Natural killer cell treated with Interleukin-12 subunit alpha and Interleukin-12 subunit beta and Interleukin-15 and Interleukin-18, amount 100 ng/mL, for 72 hours (primary cell): ENCODE measurements around the gene S100G. TPM values are rescaled to one million over a fixed set of nuclear protein-coding genes. Genes with fewer than 3 reads are reported as not detected.
"Not testable (repeated sequence)": the region's sequence is repeated elsewhere in the genome, so short reads cannot be mapped to it uniquely, and the experiment has no call there.

Experiments used
- ATAC-seq, 2 donors: fragments of 150-1000 bp; cut with Tn5 transposase in 1 of 2; sonication (Bioruptor Pico), chemical (Tn5 transposase) in 1 of 2; 2 replicates each; pipeline ENCODE4 v1.10.0; 2021
- DNase-seq: peaks from one replicate; pipeline ENCODE4 v3.0.0; 2022; ENCODE audit warnings: low spot score
- H3K27ac Mint-ChIP-seq, 2 donors: 1 replicate in 1 of 2; 2 replicates in 1 of 2; pipeline ENCODE4 v1.8.0; 2022; ENCODE audit warnings: mixed read lengths in 2 of 2, mild to moderate bottlenecking in 1 of 2, moderate library complexity in 1 of 2
- H3K27me3 Mint-ChIP-seq, 2 donors: 1 replicate in 1 of 2; 2 replicates in 1 of 2; pipeline ENCODE4 v1.8.0; 2022; ENCODE audit warnings: mixed read lengths in 2 of 2
- H3K36me3 Mint-ChIP-seq: one replicate; pipeline ENCODE4 v1.8.0; 2022; ENCODE audit warnings: mixed read lengths
- H3K4me1 Mint-ChIP-seq, 2 donors: 1 replicate in 1 of 2; 2 replicates in 1 of 2; pipeline ENCODE4 v1.8.0; 2022; ENCODE audit warnings: low read depth in 2 of 2, mixed read lengths in 2 of 2, mild to moderate bottlenecking in 1 of 2
- H3K4me3 Mint-ChIP-seq: one replicate; pipeline ENCODE4 v1.8.0; 2022; ENCODE audit warnings: mixed read lengths
- H3K9me3 Mint-ChIP-seq: 2 replicates; pipeline ENCODE4 v1.8.0; 2022; ENCODE audit warnings: mixed read lengths
- total RNA-seq, 2 donors: library from RNA; stranded (reverse); gene quantifications; one replicate each; pipeline ENCODE4 v1.2.3, GENCODE V29; 2022

S100G gene, protein sequence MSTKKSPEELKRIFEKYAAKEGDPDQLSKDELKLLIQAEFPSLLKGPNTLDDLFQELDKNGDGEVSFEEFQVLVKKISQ
- total RNA-seq = not detected

DNA sequence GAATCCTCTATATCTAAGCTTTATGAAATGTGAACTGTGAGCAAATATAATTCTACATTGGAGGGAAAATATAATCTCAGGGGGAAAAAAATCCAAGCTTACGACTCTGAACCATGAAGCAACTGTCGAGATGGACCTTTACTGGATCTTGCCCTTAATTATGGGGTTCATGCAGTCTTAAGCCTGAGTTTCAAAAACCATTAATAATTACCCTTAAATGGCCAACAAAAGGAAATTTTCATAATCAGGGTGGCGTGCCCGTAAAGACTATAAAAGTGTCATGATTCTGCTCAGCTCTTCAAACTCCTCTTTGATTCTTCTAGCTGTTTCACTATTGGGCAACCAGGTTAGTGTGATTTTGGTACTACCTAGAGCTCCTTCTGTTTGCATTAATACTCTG, at the start of gene S100G:
TSS of gene S100G (plus strand) at position 301 of the 400 bp plus-strand sequence. CDS start 849 bp downstream, outside the sequence.
- no peak for DNase-seq
- ATAC-seq = no peak
- H3K36me3 Mint-ChIP-seq = no peaks in the 10 kb centered on the region
- H3K27me3 Mint-ChIP-seq = no peaks in the 10 kb centered on the region
- H3K27ac Mint-ChIP-seq = no peak within 1 kb of the TSS
- H3K9me3 Mint-ChIP-seq = no peaks in the 10 kb centered on the region
- H3K4me3 Mint-ChIP-seq = no peak within 1 kb of the TSS
- no peaks in the 10 kb centered on the region for H3K4me1 Mint-ChIP-seq

DNA sequence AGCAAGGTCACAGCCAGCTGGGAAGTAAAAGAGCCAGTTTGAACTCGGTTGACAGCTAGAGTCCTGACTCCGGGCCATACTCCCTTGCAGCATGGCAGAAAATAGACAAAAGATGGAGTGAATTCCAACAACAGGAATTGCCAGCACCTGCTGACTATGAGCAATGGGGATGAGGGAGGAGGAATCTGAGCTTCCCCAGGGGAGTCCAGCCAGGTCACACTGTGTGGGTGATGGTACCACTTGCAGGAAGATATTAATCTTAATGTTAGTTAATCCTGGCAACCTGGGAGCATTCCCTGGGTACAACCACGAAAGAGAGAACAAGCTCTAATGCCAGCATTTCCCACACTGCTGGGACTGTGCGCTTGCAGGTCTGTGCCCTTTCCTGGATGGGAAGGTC, 48.1 kb upstream of the S100G start:
- no peaks in the 10 kb centered on the region for H3K4me1 Mint-ChIP-seq
- DNase-seq (no peak), ATAC-seq (no peak)
- no peak overlapping the region for H3K27ac Mint-ChIP-seq
- H3K9me3 Mint-ChIP-seq = no peaks in the 10 kb centered on the region
- peaks cover 5% of the 10 kb centered on the region for H3K36me3 Mint-ChIP-seq
- H3K4me3 Mint-ChIP-seq = no peak overlapping the region
- H3K27me3 Mint-ChIP-seq = no peaks in the 10 kb centered on the region

DNA sequence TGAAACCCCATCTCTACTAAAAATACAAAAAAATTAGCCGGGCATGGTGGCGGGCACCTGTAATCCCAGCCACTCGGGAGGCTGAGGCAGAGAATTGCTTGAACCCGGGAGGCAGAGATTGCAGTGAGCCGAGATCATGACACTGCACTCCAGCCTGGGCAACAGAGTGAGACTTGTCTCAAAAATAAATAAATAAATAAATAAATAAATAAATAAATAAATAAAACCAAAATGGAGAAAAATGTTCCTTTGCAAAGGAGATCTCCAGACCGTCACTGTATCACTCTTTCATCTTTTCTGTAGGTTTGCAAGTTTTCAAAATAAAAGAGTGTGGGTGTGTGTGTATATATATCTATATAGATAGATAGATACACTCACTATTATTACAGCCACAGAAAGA, 46.7 kb upstream of the S100G start:
- not testable (repeated sequence) for H3K4me1 Mint-ChIP-seq, H3K4me3 Mint-ChIP-seq, H3K36me3 Mint-ChIP-seq, DNase-seq, ATAC-seq, H3K27me3 Mint-ChIP-seq, H3K27ac Mint-ChIP-seq, H3K9me3 Mint-ChIP-seq

DNA sequence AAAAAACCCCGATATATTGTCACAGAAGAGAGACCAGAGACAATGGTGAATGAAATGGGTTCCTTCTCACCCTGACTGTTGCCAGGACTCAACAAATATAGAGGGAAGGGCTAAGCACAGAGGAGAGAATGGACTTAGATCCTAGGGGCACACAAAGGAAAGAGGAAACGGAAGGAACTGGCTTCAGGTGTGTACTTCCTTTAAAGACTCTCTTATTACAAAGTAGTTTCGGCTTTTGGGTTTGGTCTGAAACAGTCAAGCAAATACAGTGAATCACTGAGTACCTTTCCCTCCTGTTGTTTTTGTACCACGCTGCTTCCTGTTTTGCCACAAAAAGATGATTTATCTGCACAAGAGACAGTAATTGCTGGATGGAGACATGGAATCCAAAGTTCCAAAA, 46.1 kb upstream of the S100G start:
- H3K9me3 Mint-ChIP-seq = no peaks in the 10 kb centered on the region
- DNase-seq (no peak), ATAC-seq (no peak)
- no peaks in the 10 kb centered on the region for H3K27me3 Mint-ChIP-seq
- no peak overlapping the region for H3K27ac Mint-ChIP-seq
- H3K4me3 Mint-ChIP-seq = no peak overlapping the region
- no peaks in the 10 kb centered on the region for H3K4me1 Mint-ChIP-seq
- no peaks in the 10 kb centered on the region for H3K36me3 Mint-ChIP-seq

DNA sequence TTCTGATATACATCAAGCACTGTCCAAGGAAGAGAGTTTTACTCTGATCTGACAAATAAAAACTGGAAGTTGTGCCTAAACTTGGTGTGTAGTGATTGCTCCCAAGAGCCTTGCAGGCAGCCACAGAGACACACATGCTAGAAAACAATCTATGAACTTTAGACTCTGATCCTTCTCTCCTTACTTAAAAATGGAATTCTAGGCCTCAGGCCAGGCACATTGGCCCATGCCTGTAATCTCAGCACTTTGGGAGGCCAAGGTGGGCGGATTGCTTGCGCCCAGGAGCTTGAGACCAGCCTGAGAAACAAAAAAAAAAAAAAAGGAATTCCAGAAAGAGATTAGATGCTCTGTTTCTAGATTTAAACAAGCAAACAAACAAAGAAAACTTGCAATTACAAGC, 45.6 kb upstream of the S100G start:
- Mint-ChIP-seq H3K4me1 (no peaks in the 10 kb centered on the region), H3K9me3 (no peaks in the 10 kb centered on the region), H3K27me3 (no peaks in the 10 kb centered on the region), H3K36me3 (no peaks in the 10 kb centered on the region), H3K4me3 (no peak overlapping the region), H3K27ac (no peak overlapping the region)
- DNase-seq (no peak), ATAC-seq (no peak)

DNA sequence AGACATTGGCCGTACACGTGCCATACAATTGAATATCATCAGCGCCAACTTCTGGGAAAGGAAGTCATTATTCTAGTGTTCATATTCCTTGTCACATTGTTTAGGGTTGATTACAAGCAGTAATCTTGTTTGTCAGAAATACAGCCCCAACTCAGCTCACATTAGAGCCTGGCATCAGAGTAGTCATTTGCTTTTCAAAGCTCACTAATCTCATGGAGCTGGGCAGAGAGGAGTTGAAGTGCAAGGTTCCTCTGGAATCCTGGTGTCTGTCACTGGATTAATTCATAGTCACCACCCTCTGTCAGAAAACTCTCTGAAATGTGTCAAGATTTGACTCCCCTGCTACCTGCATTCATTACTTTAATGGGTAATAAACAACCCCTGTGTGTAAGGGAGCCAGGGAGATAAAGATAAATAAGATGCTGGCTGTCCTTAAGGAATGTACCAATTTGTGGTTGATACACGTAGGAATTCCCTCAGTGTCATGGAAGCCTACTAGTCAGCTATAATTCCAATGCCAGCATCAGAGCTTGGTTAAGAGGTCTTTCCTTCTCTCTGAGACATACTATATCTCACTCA, 43.7 kb upstream of the S100G start:
- Mint-ChIP-seq H3K36me3 (no peaks in the 10 kb centered on the region), H3K4me3 (no peak overlapping the region), H3K27me3 (no peaks in the 10 kb centered on the region), H3K27ac (no peak overlapping the region), H3K4me1 (no peaks in the 10 kb centered on the region), H3K9me3 (peaks cover 2% of the 10 kb centered on the region)
- DNase-seq (no peak), ATAC-seq (no peak)

DNA sequence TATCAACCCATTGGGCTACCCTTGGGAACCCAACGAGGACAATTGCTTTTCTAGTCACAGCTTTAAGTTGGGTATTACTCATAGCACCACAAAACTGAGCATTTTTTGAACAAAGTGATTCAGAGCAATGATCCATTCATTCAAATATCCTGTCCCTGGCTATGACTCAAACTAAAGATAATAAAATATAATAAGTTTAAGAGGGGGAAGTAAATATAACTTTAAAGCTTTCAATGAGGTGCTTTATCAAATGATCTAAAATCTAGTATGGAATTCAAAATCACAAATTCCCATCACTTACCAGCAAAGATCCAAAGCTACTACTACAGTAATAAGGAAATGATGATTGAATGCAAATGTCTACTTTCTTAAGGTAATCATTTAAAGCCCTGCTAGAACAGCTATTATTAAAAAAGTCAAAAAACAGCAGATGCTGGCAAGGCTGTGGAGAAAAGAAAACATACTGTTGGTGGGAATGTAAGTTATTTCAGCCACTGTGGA, 39.8 kb upstream of the S100G start:
- Mint-ChIP-seq H3K27me3 (peaks cover 0 to 3% of the 10 kb centered on the region in 2 donors), H3K36me3 (peaks cover 5% of the 10 kb centered on the region), H3K27ac (no peak overlapping the region), H3K4me3 (no peak overlapping the region), H3K9me3 (peaks cover 2% of the 10 kb centered on the region), H3K4me1 (no peaks in the 10 kb centered on the region)
- ATAC-seq = no peak
- no peak for DNase-seq

DNA sequence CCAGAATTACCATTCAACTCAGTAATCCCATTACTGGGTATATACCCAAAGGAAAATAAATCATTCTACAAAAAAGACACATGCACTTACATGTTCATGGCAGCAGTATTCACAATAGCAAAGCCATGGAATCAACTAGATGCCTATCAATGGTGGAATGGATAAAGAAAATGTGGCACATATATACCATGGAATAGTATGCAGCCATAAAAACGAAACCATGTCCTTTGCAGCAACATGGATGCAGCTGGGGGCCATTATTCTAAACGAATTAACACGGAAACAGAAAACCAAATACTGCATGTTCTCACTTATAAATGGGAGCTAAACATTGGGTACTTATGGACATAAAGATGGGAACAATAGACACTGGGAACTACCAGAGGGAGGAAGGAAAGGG, 39.3 kb upstream of the S100G start:
- H3K27me3 Mint-ChIP-seq, H3K36me3 Mint-ChIP-seq, ATAC-seq, H3K4me1 Mint-ChIP-seq, H3K27ac Mint-ChIP-seq, H3K4me3 Mint-ChIP-seq, DNase-seq, H3K9me3 Mint-ChIP-seq: not testable (repeated sequence)

DNA sequence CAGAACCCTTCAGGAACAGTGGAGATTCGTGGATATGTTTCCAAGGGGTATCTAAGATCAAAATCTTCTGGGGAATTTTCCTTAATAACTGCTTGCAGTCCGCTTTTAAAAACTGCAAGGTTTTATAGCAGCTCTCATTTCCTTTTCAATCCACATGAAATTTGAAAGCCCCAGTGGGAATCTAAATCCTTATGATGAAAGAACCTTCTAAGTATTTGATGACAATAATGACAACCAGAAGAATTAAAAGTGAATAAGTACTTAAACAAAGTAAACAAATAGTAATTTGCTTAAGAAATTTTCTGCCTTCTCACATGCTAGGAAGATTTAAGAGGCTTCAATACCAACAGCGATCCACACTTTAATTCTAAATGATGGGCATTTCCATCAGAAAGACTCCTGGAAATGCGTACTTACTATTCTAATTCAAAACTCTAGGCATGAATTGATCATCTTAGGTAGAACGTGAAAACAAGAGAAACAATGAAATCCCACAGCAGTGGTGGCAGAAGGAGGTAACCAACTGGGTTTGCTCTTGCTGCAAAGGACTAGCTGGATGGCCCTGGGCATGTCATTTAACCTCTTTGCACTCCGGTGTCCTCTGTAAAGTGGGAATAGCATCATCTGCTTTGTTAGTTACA, 37.6 kb upstream of the S100G start:
- Mint-ChIP-seq H3K4me3 (no peak overlapping the region), H3K27ac (no peak overlapping the region), H3K27me3 (peaks cover 0 to 3% of the 10 kb centered on the region in 2 donors), H3K4me1 (no peaks in the 10 kb centered on the region), H3K36me3 (peaks cover 5% of the 10 kb centered on the region), H3K9me3 (peaks cover 2% of the 10 kb centered on the region)
- DNase-seq (no peak), ATAC-seq (no peak)

DNA sequence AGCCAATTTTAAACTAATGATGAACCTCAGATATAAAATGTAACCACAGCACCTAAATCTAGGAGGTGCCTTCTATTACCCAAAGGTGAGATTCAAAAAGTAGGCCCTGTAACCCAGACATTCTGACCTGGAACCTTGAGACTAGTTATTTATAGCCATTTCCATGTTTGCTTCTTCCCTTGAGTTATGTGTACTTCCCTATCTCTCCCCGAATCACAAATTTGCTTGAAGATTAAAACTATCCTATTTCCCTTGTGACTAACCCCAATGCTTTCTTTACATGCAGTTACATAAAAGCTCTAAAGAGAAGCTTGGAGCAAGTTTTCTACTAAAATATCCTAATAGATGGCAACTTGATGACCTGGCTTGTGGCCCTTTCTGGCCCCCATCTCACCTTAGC, 32.6 kb upstream of the S100G start:
- Mint-ChIP-seq H3K27ac (no peak overlapping the region), H3K36me3 (peaks cover 10% of the 10 kb centered on the region), H3K27me3 (peaks cover 0 to 3% of the 10 kb centered on the region in 2 donors), H3K4me3 (no peak overlapping the region), H3K4me1 (no peaks in the 10 kb centered on the region), H3K9me3 (no peaks in the 10 kb centered on the region)
- DNase-seq = no peak
- ATAC-seq = no peak

DNA sequence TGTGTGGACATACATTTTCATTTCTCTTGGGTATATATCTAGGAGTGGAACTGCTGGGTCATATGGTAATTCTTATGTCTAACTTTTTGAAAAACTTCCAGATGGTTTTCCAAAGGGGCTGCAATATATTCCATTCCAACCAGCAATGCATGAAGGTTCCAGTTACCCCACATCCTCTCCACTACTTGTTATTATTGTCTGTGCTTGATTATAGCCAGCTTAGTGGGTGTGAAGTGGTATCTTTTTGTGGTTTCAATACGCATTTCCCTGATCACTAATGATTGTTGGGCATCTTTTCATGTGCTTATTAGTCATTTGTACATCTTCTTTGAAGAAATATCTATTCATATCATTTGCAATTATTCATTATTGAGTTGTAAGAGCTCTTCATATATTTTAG, 31.5 kb upstream of the S100G start:
- H3K27ac Mint-ChIP-seq = no peak overlapping the region
- no peaks in the 10 kb centered on the region for H3K4me1 Mint-ChIP-seq
- H3K4me3 Mint-ChIP-seq = no peak overlapping the region
- no peak for ATAC-seq
- H3K27me3 Mint-ChIP-seq = no peaks in the 10 kb centered on the region
- peaks cover 5% of the 10 kb centered on the region for H3K36me3 Mint-ChIP-seq
- no peak for DNase-seq
- H3K9me3 Mint-ChIP-seq = no peaks in the 10 kb centered on the region

DNA sequence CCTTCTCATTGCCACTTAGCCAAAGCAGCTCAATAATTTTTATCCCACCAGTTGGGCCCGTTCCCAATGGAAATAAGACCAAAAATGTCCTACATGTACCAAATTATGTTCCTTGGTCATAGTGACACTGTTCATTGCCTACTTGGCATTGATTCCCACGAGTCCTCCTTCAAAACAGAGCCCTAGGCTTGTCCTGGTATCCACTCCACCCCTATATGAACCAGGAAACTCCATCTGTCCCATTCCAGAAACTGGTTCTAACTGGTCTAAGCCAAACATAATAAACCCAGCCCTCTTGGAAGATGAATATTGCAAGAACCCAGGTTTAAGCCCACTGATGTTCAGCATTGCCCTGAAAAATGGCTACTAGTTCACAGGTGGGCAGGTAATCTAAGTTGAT, 30.9 kb upstream of the S100G start:
- H3K9me3 Mint-ChIP-seq = no peaks in the 10 kb centered on the region
- ATAC-seq (no peak), DNase-seq (no peak)
- H3K4me3 Mint-ChIP-seq = no peak overlapping the region
- H3K27me3 Mint-ChIP-seq = no peaks in the 10 kb centered on the region
- no peaks in the 10 kb centered on the region for H3K4me1 Mint-ChIP-seq
- no peak overlapping the region for H3K27ac Mint-ChIP-seq
- peaks cover 5% of the 10 kb centered on the region for H3K36me3 Mint-ChIP-seq

DNA sequence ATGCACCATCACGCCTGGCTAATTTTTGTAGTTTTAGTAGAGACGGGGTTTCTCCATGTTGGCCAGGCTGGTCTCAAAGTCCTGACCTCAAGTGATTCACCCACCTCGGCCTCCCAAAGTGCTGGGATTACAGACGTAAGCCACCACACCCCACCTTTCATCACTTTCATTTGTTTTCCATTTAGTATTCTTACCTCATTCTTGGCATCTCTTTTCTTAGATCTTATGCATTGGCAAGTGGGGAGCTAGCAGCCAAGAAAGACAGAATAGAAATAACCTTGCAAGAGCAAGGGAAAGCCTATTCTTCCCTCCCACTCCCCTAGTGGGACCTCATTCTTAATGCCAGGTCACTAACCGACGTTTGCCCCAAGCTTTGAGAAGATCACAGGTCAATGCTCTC, 21.4 kb upstream of the S100G start:
- not testable (repeated sequence) for H3K36me3 Mint-ChIP-seq, H3K4me1 Mint-ChIP-seq, H3K9me3 Mint-ChIP-seq, DNase-seq, H3K27ac Mint-ChIP-seq, ATAC-seq, H3K27me3 Mint-ChIP-seq, H3K4me3 Mint-ChIP-seq

DNA sequence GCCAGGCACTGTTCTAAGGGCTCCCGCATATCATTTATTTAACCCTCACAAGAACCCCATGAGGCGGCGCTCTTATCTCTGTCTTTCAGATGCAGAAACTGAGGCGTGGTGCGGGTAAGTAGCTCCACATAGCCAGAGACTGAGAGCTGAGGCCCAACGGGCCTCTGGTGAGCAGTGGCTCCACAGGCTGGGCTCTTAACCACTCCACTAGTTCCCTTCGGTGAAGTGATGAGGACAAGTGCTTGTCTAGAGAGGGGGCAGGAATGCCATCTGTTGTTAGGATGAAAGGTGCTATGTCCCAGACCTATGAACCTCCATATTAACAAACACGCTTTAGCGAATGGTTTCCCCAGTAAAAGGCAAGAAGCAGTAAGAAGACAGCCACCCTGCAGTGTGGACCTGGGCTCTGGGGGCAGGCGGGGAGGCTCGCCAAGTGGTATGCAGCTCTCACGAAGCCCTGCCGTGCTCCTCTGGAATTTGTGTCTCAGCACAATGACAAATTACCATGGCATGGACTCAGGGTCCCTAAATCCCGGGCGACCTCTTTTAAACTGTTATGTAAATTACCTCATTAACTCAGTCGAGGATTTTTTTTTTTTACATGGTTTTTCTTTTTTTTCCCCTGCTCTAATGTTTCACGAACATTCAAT, 20.9 kb upstream of the S100G start:
- H3K4me1 Mint-ChIP-seq = no peaks in the 10 kb centered on the region
- no peak overlapping the region for H3K4me3 Mint-ChIP-seq
- H3K9me3 Mint-ChIP-seq = no peaks in the 10 kb centered on the region
- H3K27ac Mint-ChIP-seq = no peak overlapping the region
- no peaks in the 10 kb centered on the region for H3K36me3 Mint-ChIP-seq
- no peak for ATAC-seq
- peaks cover 0 to 9% of the 10 kb centered on the region in 2 donors for H3K27me3 Mint-ChIP-seq
- no peak for DNase-seq
